ENCODE data around the gene WBP2NL. TPM values are rescaled to one million over a fixed set of nuclear protein-coding genes. Genes with fewer than 3 reads are reported as not detected.

WBP2NL gene
- total and polyA plus RNA-seq, 2 donors (not counting 1 experiment from before 2014, with no cell fraction given) = 1.6 to 10.4 TPM

DNA sequence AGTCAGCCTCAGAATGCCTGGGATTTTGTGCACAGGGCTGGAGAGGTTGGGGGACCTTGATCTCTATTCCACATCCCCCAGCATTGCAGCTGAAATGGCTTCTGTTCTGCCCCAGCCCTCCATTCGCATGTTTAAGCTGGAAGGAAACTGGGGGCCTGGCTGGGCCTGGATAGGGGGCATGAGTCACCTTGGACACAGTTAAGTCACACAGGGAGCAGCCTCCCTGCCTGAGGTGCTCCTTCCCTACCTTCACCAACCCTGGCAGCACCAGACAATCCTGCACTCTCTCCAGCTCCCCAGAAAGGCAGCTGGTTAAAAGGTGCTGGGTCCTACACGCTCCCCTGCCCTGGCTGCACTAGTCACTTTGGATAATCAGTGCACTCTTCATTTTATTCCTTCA lies 45.9 kb upstream of the WBP2NL start:
- H3K36me3 ChIP-seq (replicated peaks in 1 of 2; ENCODE audit: control extremely low read depth in 1 of 2, control insufficient read depth in 1 of 2, extremely low read depth in 1 of 2, insufficient read depth in 2 of 2, low read length in 1 of 2) = no peaks in the 10 kb centered on the region
- DNase-seq = no peak
- H3K27me3 ChIP-seq (replicated peaks in 1 of 4; ENCODE audit: control extremely low read depth in 1 of 4, control insufficient read depth in 3 of 4, insufficient read depth in 4 of 4, low read length in 3 of 4) = no peaks in the 10 kb centered on the region
- Mint-ChIP-seq H3K4me1 (peaks cover 50% of the 10 kb centered on the region), H3K4me3 (no peak overlapping the region), H3K27ac (no peak overlapping the region), H3K27me3 (no peaks in the 10 kb centered on the region), H3K9me3 (ENCODE audit: insufficient read depth) (no peaks in the 10 kb centered on the region)
- intact Hi-C loops (cut with micrococcal nuclease) = no loop called here
- H2AFZ ChIP-seq (ENCODE audit: insufficient read depth, low read depth, low read length, poor library complexity, severe bottlenecking) = no peak overlapping the region
- 92% methylated on average over 2 of the region's 2 CpGs for WGBS (ENCODE audit: insufficient coverage)
- ATAC-seq (ENCODE audit: low read depth) = no peak
- H3K4me1 ChIP-seq (ENCODE audit: control insufficient read depth in 2 of 2, insufficient read depth in 2 of 2, low read length in 2 of 2) = peaks cover 21 to 46% of the 10 kb centered on the region in 2 donors
- CTCF ChIA-PET = interaction anchor here (0.7 to 6.1 kb wide), 9 partner anchors 9 to 254 kb away, joined by 3 to 53 read pairs (median 4); partner anchors contain the start of gene MEI1
- H3K4me2 ChIP-seq (replicated peaks; ENCODE audit: low read depth, low read length, poor library complexity, severe bottlenecking) = peak overlapping the region; percentile 46
- no peaks in the 10 kb centered on the region for H4K20me1 ChIP-seq (ENCODE audit: control insufficient read depth, insufficient read depth, low read length, poor library complexity, severe bottlenecking)
- H3K4me3 ChIP-seq (ENCODE audit: control extremely low read depth in 1 of 5, extremely low read depth in 1 of 5, insufficient read depth in 1 of 5, low read depth in 2 of 5, low read length in 4 of 5) = no peak overlapping the region
- H3K9ac ChIP-seq (ENCODE audit: low read length) = no peak overlapping the region
- POLR2A ChIA-PET = interaction anchor here (1.4 to 1.9 kb wide), 3 partner anchors 12 to 37 kb away, joined by 3 to 5 read pairs (median 3); no protein-coding TSS in a partner anchor
- no peak overlapping the region for H3K27ac ChIP-seq (ENCODE audit: low read length in 2 of 2)
- H3K9me3 ChIP-seq (ENCODE audit: control extremely low read depth in 1 of 3, control insufficient read depth in 2 of 3, insufficient read depth in 1 of 3, low read length in 2 of 3) = no peaks in the 10 kb centered on the region
- no peaks in the 10 kb centered on the region for H3K79me2 ChIP-seq (ENCODE audit: control insufficient read depth, insufficient read depth, low read length)
- TF ChIP-seq EZH2 (IDR thresholded peaks at IDR 0.05; ENCODE audit: borderline replicate concordance, insufficient read depth, low read depth, low read length, poor library complexity, severe bottlenecking) (no peak), CTCF (IDR thresholded peaks at IDR 0.05) (no peak)

- 46% methylated on average over 20 of the region's 23 CpGs for WGBS (ENCODE audit: insufficient coverage)
- peak overlapping the region; percentile 72 for H2AFZ ChIP-seq (ENCODE audit: insufficient read depth, low read depth, low read length, poor library complexity, severe bottlenecking)
Measured at GRCh38 chr22:41957941-41958556, 40.5 kb upstream of the WBP2NL start.

More at GRCh38 chr22:41957941-41958556, 40.5 kb upstream of the WBP2NL start:
- Histone ChIP-seq H4K20me1 (ENCODE audit: control insufficient read depth, insufficient read depth, low read length, poor library complexity, severe bottlenecking) (no peaks in the 10 kb centered on the region), H3K9me3 (ENCODE audit: control extremely low read depth in 1 of 3, control insufficient read depth in 2 of 3, insufficient read depth in 1 of 3, low read length in 2 of 3) (no peaks in the 10 kb centered on the region), H3K4me1 (ENCODE audit: control insufficient read depth in 2 of 2, insufficient read depth in 2 of 2, low read length in 2 of 2) (peaks cover 11 to 22% of the 10 kb centered on the region in 2 donors), H3K4me3 (ENCODE audit: control extremely low read depth in 1 of 5, extremely low read depth in 1 of 5, insufficient read depth in 1 of 5, low read depth in 2 of 5, low read length in 4 of 5) (peak overlapping the region in 1 of 5 experiments; percentile 19), H3K9ac (ENCODE audit: low read length) (no peak overlapping the region), H3K27me3 (replicated peaks in 1 of 4; ENCODE audit: control extremely low read depth in 1 of 4, control insufficient read depth in 3 of 4, insufficient read depth in 4 of 4, low read length in 3 of 4) (no peaks in the 10 kb centered on the region), H3K4me2 (replicated peaks; ENCODE audit: low read depth, low read length, poor library complexity, severe bottlenecking) (peak overlapping the region; percentile 69), H3K27ac (ENCODE audit: low read length in 2 of 2) (no peak overlapping the region), H3K36me3 (replicated peaks in 1 of 2; ENCODE audit: control extremely low read depth in 1 of 2, control insufficient read depth in 1 of 2, extremely low read depth in 1 of 2, insufficient read depth in 2 of 2, low read length in 1 of 2) (no peaks in the 10 kb centered on the region), H3K79me2 (ENCODE audit: control insufficient read depth, insufficient read depth, low read length) (no peaks in the 10 kb centered on the region)
- DNase-seq (no peak), ATAC-seq (ENCODE audit: low read depth) (peak; percentile 28)
- CTCF ChIA-PET = interaction anchor here (1.0 to 4.5 kb wide), 4 partner anchors 129 to 261 kb away, joined by 3 to 19 read pairs (median 4); no protein-coding TSS in a partner anchor
- intact Hi-C loops (cut with micrococcal nuclease) = loop anchor here (1.0 to 5.0 kb wide), 3 partner anchors 114 to 261 kb away; partner anchors contain the start of genes NAGA and PHETA2
- Mint-ChIP-seq H3K4me3 (peak overlapping the region; percentile 26), H3K4me1 (peaks cover 21% of the 10 kb centered on the region), H3K27ac (no peak overlapping the region), H3K27me3 (no peaks in the 10 kb centered on the region), H3K9me3 (ENCODE audit: insufficient read depth) (no peaks in the 10 kb centered on the region)
- TF ChIP-seq CTCF (IDR thresholded peaks at IDR 0.05) = peak; percentile 44
- TF ChIP-seq EZH2 (IDR thresholded peaks at IDR 0.05; ENCODE audit: borderline replicate concordance, insufficient read depth, low read depth, low read length, poor library complexity, severe bottlenecking) = no peak
- POLR2A ChIA-PET = no interaction called here

Measured in B cell (primary cell).